Neutrophil (primary cell): ENCODE results near the gene IFIT5.
"Not testable (repeated sequence)": the region's sequence is repeated elsewhere in the genome, so short reads cannot be mapped to it uniquely, and the experiment has no call there.

Source experiments
- H3K27ac ChIP-seq: fragments of 200-600 bp; sonication (generic); 2 replicates; pipeline ENCODE4 v1.5.1; 2016; ENCODE audit warnings: mild to moderate bottlenecking, moderate library complexity
- H3K27me3 ChIP-seq: fragments of 200-600 bp; sonication (generic); 2 replicates; pipeline ENCODE4 v1.6.0; 2016; ENCODE audit warnings: mild to moderate bottlenecking
- H3K36me3 ChIP-seq: fragments of 200-600 bp; sonication (generic); 2 replicates; pipeline ENCODE4 v1.5.1; 2017
- H3K4me1 ChIP-seq, 2 experiments: fragments of 200-600 bp in 1 of 2; sonication (generic) in 1 of 2; 1 replicate in 1 of 2; 2 replicates in 1 of 2; pipeline versions ENCODE4 v1.5.1 to v1.6.1; 2013 to 2016; ENCODE audit warnings: low read depth in 1 of 2, low read length in 1 of 2, mild to moderate bottlenecking in 1 of 2, moderate library complexity in 1 of 2; ENCODE audit not compliant: control insufficient read depth in 1 of 2, insufficient read depth in 1 of 2
- H3K4me3 ChIP-seq, 2 experiments: fragments of 200-600 bp in 1 of 2; sonication (generic) in 1 of 2; 1 replicate in 1 of 2; 2 replicates in 1 of 2; pipeline ENCODE4 v1.5.1; 2013 to 2016; ENCODE audit warnings: low read depth in 1 of 2, low read length in 1 of 2, mild to moderate bottlenecking in 1 of 2, moderate library complexity in 1 of 2
- H3K9me3 ChIP-seq: fragments of 200-600 bp; sonication (generic); 2 replicates; pipeline ENCODE4 v1.5.1; 2016
- CTCF ChIP-seq: fragments of 200-600 bp; sonication (generic); IDR thresholded peaks from 2 replicates; pipeline ENCODE4 v1.5.1; 2016; ENCODE audit warnings: antibody characterized with exemption

Gene IFIT5

GRCh38 chr10:89399956-89400355, 14.4 kb upstream of the IFIT5 start:
- no peak for TF ChIP-seq CTCF
- no peak overlapping the region for H3K4me3 ChIP-seq
- H3K36me3 ChIP-seq: peaks cover 6% of the 10 kb centered on the region
- no peaks in the 10 kb centered on the region for H3K9me3 ChIP-seq
- H3K27ac ChIP-seq: no peak overlapping the region
- H3K4me1 ChIP-seq: no peaks in the 10 kb centered on the region
- H3K27me3 ChIP-seq: no peaks in the 10 kb centered on the region

GRCh38 chr10:89403043-89403442, 11.3 kb upstream of the IFIT5 start:
- Histone ChIP-seq H3K4me1 (no peaks in the 10 kb centered on the region), H3K4me3 (no peak overlapping the region), H3K27me3 (no peaks in the 10 kb centered on the region), H3K27ac (no peak overlapping the region), H3K9me3 (no peaks in the 10 kb centered on the region), H3K36me3 (peaks cover 6% of the 10 kb centered on the region)
- TF ChIP-seq CTCF: no peak

GRCh38 chr10:89404104-89405047, 10.0 kb upstream of the IFIT5 start:
- Histone ChIP-seq H3K4me1 (no peaks in the 10 kb centered on the region), H3K27me3 (no peaks in the 10 kb centered on the region), H3K36me3 (peaks cover 6% of the 10 kb centered on the region), H3K9me3 (no peaks in the 10 kb centered on the region), H3K4me3 (no peak overlapping the region), H3K27ac (no peak overlapping the region)
- no peak for TF ChIP-seq CTCF

GRCh38 chr10:89406178-89406577, 8.2 kb upstream of the IFIT5 start:
- H3K27me3 ChIP-seq, H3K4me3 ChIP-seq, H3K9me3 ChIP-seq, H3K36me3 ChIP-seq, H3K27ac ChIP-seq, H3K4me1 ChIP-seq: not testable (repeated sequence)

GRCh38 chr10:89407792-89408191, 6.6 kb upstream of the IFIT5 start:
- H3K27ac ChIP-seq, H3K4me3 ChIP-seq, H3K36me3 ChIP-seq, H3K9me3 ChIP-seq, H3K4me1 ChIP-seq, H3K27me3 ChIP-seq: not testable (repeated sequence)

GRCh38 chr10:89409282-89409681, 5.1 kb upstream of the IFIT5 start:
- H3K4me3 ChIP-seq, H3K36me3 ChIP-seq, H3K9me3 ChIP-seq, H3K27me3 ChIP-seq, H3K4me1 ChIP-seq, H3K27ac ChIP-seq: not testable (repeated sequence)

- H3K4me1 ChIP-seq: peaks cover 14% of the 10 kb centered on the region in 2 experiments
- not testable (repeated sequence) for H3K9me3 ChIP-seq, H3K27me3 ChIP-seq, H3K27ac ChIP-seq, H3K4me3 ChIP-seq, H3K36me3 ChIP-seq
Observed at GRCh38 chr10:89410551-89410950, 3.8 kb upstream of the IFIT5 start.

- H3K27me3 ChIP-seq, H3K4me3 ChIP-seq, H3K36me3 ChIP-seq, H3K27ac ChIP-seq, H3K9me3 ChIP-seq: not testable (repeated sequence)
- H3K4me1 ChIP-seq: peaks cover 19 to 20% of the 10 kb centered on the region in 2 experiments
Observed at GRCh38 chr10:89411135-89411534, 3.2 kb upstream of the IFIT5 start.

- Histone ChIP-seq H3K27me3 (peaks cover 16% of the 10 kb centered on the region), H3K4me1 (peaks cover 23 to 25% of the 10 kb centered on the region in 2 experiments)
- not testable (repeated sequence) for H3K4me3 ChIP-seq, H3K36me3 ChIP-seq, H3K27ac ChIP-seq, H3K9me3 ChIP-seq
Observed at GRCh38 chr10:89412276-89412675, 2.1 kb upstream of the IFIT5 start.
